Stimulated activated CD8-positive, alpha-beta memory T cell treated with anti-CD3 and anti-CD28 coated beads, Interleukin-15, amount 100 ng/mL, for 1 hour (primary cell): Measurements from ENCODE around the gene ALPI.
"Not testable (repeated sequence)": the region's sequence is repeated elsewhere in the genome, so short reads cannot be mapped to it uniquely, and the experiment has no call there.

Experiments used
- DNase-seq: peaks from one replicate; pipeline ENCODE4 v3.0.0-alpha.2; 2020; ENCODE audit warnings: low read depth

ALPI gene

GRCh38 chr2:232455426-232456255 lies at the start of gene ALPI:
Gene ALPI, plus strand, starts transcription at chr2:232456153. Its CDS starts 47 bp downstream, at chr2:232456200.
- DNase-seq = no peak

- no peak for DNase-seq
Measured at GRCh38 chr2:232406556-232407310, 49.2 kb upstream of the ALPI start, which contains the start of gene ALPG. Gene ALPG, plus strand, starts transcription at chr2:232406844. Its CDS starts 51 bp downstream, at chr2:232406895.

GRCh38 chr2:232407428-232408150 lies 48.4 kb upstream of the ALPI start:
- DNase-seq = not testable (repeated sequence)

GRCh38 chr2:232408269-232408668 lies 47.7 kb upstream of the ALPI start:
- DNase-seq = not testable (repeated sequence)

GRCh38 chr2:232409617-232410016 lies 46.3 kb upstream of the ALPI start:
- not testable (repeated sequence) for DNase-seq

GRCh38 chr2:232410238-232410900 lies 45.6 kb upstream of the ALPI start:
- no peak for DNase-seq

GRCh38 chr2:232411901-232412629 lies 43.9 kb upstream of the ALPI start:
- DNase-seq = no peak

- no peak for DNase-seq
Measured at GRCh38 chr2:232412986-232413385, 43.0 kb upstream of the ALPI start.

- no peak for DNase-seq
Measured at GRCh38 chr2:232415138-232415690, 40.7 kb upstream of the ALPI start.

- no peak for DNase-seq
Measured at GRCh38 chr2:232415736-232416520, 40.0 kb upstream of the ALPI start.

- no peak for DNase-seq
Measured at GRCh38 chr2:232416521-232417470, 39.2 kb upstream of the ALPI start.

GRCh38 chr2:232417489-232417888 lies 38.5 kb upstream of the ALPI start:
- no peak for DNase-seq

- DNase-seq = no peak
Measured at GRCh38 chr2:232418056-232418455, 37.9 kb upstream of the ALPI start.

- no peak for DNase-seq
Measured at GRCh38 chr2:232418466-232419244, 37.3 kb upstream of the ALPI start.

GRCh38 chr2:232419245-232420072 lies 36.5 kb upstream of the ALPI start:
- DNase-seq = no peak

- no peak for DNase-seq
Measured at GRCh38 chr2:232420073-232420454, 35.9 kb upstream of the ALPI start.
